Endothelial cell of umbilical vein (primary cell): ENCODE results near the gene MPDZ. TPM values are rescaled to one million over a fixed set of nuclear protein-coding genes. Genes with fewer than 3 reads are reported as not detected.

Experiments used
- BruUV-seq: library from RNA; stranded (reverse); fragments of 400-500 nt; replicated peaks from 2 replicates; lab custom pipeline; 2021; lab: Mats Ljungman, UMichigan
- CTCF ChIA-PET: fragments of 300-600, 350-600 bp; sonication (Branson Sonifier 250); formaldehyde crosslinking; loops from one replicate; lab custom pipeline; 2021; ENCODE audit warnings: antibody characterized with exemption, inconsistent platforms; lab: Charles Lee
- POLR2A ChIA-PET: fragments of 300-600, 350-600 bp; sonication (Branson Sonifier 250); formaldehyde crosslinking; loops from one replicate; lab custom pipeline; 2021; ENCODE audit warnings: antibody characterized with exemption, inconsistent platforms; lab: Charles Lee
- DNase-seq: peaks from one replicate; pipeline ENCODE4 v3.0.0-alpha.2; 2011; ENCODE audit warnings: low read depth, low spot score
- FAIRE-seq: peaks from 2 replicates; lab custom pipeline; 2011; peaks lifted over from hg19 to GRCh38; lab: Jason Lieb, UNC
- H2AFZ ChIP-seq: 2 replicates; pipeline ENCODE4 v1.6.0; 2012; ENCODE audit warnings: low read depth, low read length, control low read depth, inconsistent platforms
- H3K27ac ChIP-seq: 2 replicates; pipeline ENCODE4 v1.5.1; 2011; ENCODE audit warnings: low read depth, mild to moderate bottlenecking, control low read depth, low read length, moderate library complexity; ENCODE audit not compliant: insufficient read depth
- H3K27me3 ChIP-seq, 2 experiments: 2 replicates each; pipeline versions ENCODE4 v1.6.0 to v1.6.1; 2011; ENCODE audit warnings: low read length in 2 of 2, mixed read lengths in 1 of 2; ENCODE audit not compliant: control insufficient read depth in 2 of 2, insufficient read depth in 2 of 2
- H3K36me3 ChIP-seq, 2 experiments: 2 replicates in 1 of 2; 3 replicates in 1 of 2; pipeline ENCODE4 v1.5.1; 2011; ENCODE audit warnings: low read length in 2 of 2, mild to moderate bottlenecking in 1 of 2, moderate library complexity in 1 of 2; ENCODE audit not compliant: control insufficient read depth in 2 of 2, insufficient read depth in 2 of 2; ENCODE audit errors: extremely low read depth in 1 of 2
- H3K4me1 ChIP-seq: 3 replicates; pipeline ENCODE4 v1.5.1; 2011; ENCODE audit warnings: mild to moderate bottlenecking, low read length; ENCODE audit not compliant: control insufficient read depth, insufficient read depth; ENCODE audit errors: extremely low read depth
- H3K4me2 ChIP-seq: 2 replicates; pipeline ENCODE4 v1.6.1; 2011; ENCODE audit warnings: low read length, control low read depth, mixed read lengths; ENCODE audit not compliant: insufficient read depth
- H3K4me3 ChIP-seq, 3 experiments: fragments of 200-600 bp in 1 of 3; sonication (generic), shearing (Covaris generic) in 1 of 3; replicated peaks in 1 of 3; 2 replicates each; pipeline ENCODE4 v1.5.1; 2011 to 2016; ENCODE audit warnings: control low read depth in 3 of 3, low read length in 3 of 3, mild to moderate bottlenecking in 2 of 3, inconsistent platforms in 1 of 3, low read depth in 1 of 3, moderate library complexity in 1 of 3; ENCODE audit not compliant: insufficient read depth in 1 of 3
- H3K79me2 ChIP-seq: 2 replicates; pipeline ENCODE4 v1.6.0; 2012; ENCODE audit warnings: low read length, inconsistent platforms; ENCODE audit not compliant: control insufficient read depth, insufficient read depth
- H3K9ac ChIP-seq: replicated peaks from 2 replicates; pipeline ENCODE3; 2011; ENCODE audit warnings: low read length, control low read depth; ENCODE audit not compliant: insufficient read depth; ENCODE audit errors: extremely low read depth
- H3K9me1 ChIP-seq: replicated peaks from 3 replicates; pipeline ENCODE4 v1.6.0; 2011; ENCODE audit warnings: mild to moderate bottlenecking, low read length; ENCODE audit not compliant: control insufficient read depth, insufficient read depth; ENCODE audit errors: extremely low read depth
- H3K9me3 ChIP-seq: replicated peaks from 2 replicates; pipeline ENCODE4 v1.5.1; 2012; ENCODE audit warnings: low read length, inconsistent platforms; ENCODE audit not compliant: control insufficient read depth, insufficient read depth
- H4K20me1 ChIP-seq: replicated peaks from 2 replicates; pipeline ENCODE3; 2011; ENCODE audit warnings: mild to moderate bottlenecking, low read length; ENCODE audit not compliant: control insufficient read depth, insufficient read depth; ENCODE audit errors: extremely low read depth
- EZH2 ChIP-seq: IDR thresholded peaks from 2 replicates; pipeline ENCODE4 v1.6.1; 2012; ENCODE audit warnings: borderline replicate concordance, low read depth, mild to moderate bottlenecking, moderate library complexity, low read length, inconsistent platforms; ENCODE audit not compliant: severe bottlenecking
- FOS ChIP-seq: IDR thresholded peaks from 2 replicates; pipeline ENCODE4 v1.6.1; 2011; ENCODE audit warnings: mild to moderate bottlenecking, low read length, moderate library complexity, borderline replicate concordance; ENCODE audit not compliant: insufficient read depth
- GATA2 ChIP-seq: IDR thresholded peaks from 2 replicates; pipeline ENCODE4 v1.7.0; 2011; ENCODE audit warnings: low read depth, mild to moderate bottlenecking, moderate library complexity, mixed read lengths, low read length; ENCODE audit not compliant: insufficient read length, insufficient read depth
- MAX ChIP-seq: IDR thresholded peaks from 2 replicates; pipeline ENCODE4 v1.6.1; 2011; ENCODE audit not compliant: insufficient read depth, insufficient read length
- MYC ChIP-seq: IDR thresholded peaks from one replicate; pipeline ENCODE4 v1.6.1; 2011; ENCODE audit warnings: mild to moderate bottlenecking, low read depth, low read length
- POLR2AphosphoS5 ChIP-seq: IDR thresholded peaks from 2 replicates; pipeline ENCODE4 v1.6.1; 2012; ENCODE audit warnings: low read depth, mild to moderate bottlenecking, control low read depth, low read length, moderate library complexity; ENCODE audit not compliant: insufficient read depth
- dilution Hi-C: fragments of 300-500 bp; cut with MboI; formaldehyde crosslinking; loops from one replicate; pipeline ENCODE4 v1.15.0; 2019; ENCODE audit warnings: low sequenced_read_pairs; ENCODE audit not compliant: extremely low pct_ligation_motif_present
- intact Hi-C: fragments of 100-400 bp; cut with micrococcal nuclease; formaldehyde crosslinking; loops from one replicate; pipeline ENCODE4 v1.10.0; 2022
- polyA plus RNA-seq, 4 experiments: library from polyadenylated mRNA; depleted of rRNA in 3 of 4; stranded (reverse) in 3 of 4; unstranded in 1 of 4; fragments of >200 nt; gene quantifications; 2 replicates each; pipeline versions ENCODE4 v1.2.1 to v1.2.3, GENCODE V29; 2011 to 2012; ENCODE audit warnings: missing spikeins in 1 of 4
- total RNA-seq: library from RNA; stranded (reverse); gene quantifications from 2 replicates; pipeline ENCODE4 v1.2.3, GENCODE V29; 2021
- TF ChIP-seq, protein P1 (sequence below), 2 donors: IDR thresholded peaks; 1 replicate in 1 of 2; 2 replicates in 1 of 2; pipeline ENCODE4 v1.5.1; 2011; ENCODE audit warnings: low read length in 2 of 2, mild to moderate bottlenecking in 2 of 2, moderate library complexity in 2 of 2, control low read depth in 1 of 2, inconsistent platforms in 1 of 2, low read depth in 1 of 2; ENCODE audit not compliant: insufficient read depth in 1 of 2; ENCODE audit errors: extremely low read depth in 1 of 2

MPDZ gene
- total and polyA plus RNA-seq, 2 donors (not counting 3 experiments of a cell fraction or from before 2014, with no cell fraction given), result 22.3 to 54.4 TPM

DNA sequence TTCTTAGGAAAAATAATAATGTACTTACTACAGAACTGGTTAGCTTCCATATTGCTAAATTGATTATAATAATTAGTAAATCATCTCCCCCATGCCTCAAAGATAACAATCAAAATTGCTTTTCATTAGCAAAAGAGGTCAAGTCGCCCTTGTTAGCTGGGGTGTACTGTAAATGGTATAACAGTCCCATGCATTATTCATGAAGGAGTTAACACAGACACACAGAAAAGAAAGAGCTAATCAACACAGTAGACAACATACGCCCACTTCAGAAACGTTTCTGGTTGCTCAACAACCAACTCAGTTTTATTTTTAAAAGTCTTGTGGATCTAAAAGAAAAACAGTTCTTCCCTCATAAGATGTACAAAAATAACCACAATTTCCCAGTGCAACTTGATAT lies 100.2 kb downstream of the MPDZ start:
- ChIA-PET CTCF (no interaction called here), POLR2A (no interaction called here)
- intact Hi-C loops, result no loop called here
- Histone ChIP-seq H3K79me2 (no peaks in the 10 kb centered on the region), H3K4me1 (no peaks in the 10 kb centered on the region), H3K9me3 (no peaks in the 10 kb centered on the region), H2AFZ (no peak overlapping the region), H3K4me3 (no peak overlapping the region), H3K9ac (no peak overlapping the region), H3K27ac (no peak overlapping the region), H4K20me1 (no peaks in the 10 kb centered on the region), H3K36me3 (peaks cover 4 to 17% of the 10 kb centered on the region in 2 experiments), H3K27me3 (no peaks in the 10 kb centered on the region), H3K4me2 (no peak overlapping the region), H3K9me1 (no peaks in the 10 kb centered on the region)
- dilution Hi-C loops, result no loop called here
- BruUV-seq, result no TSS peak
- DNase-seq (no peak), FAIRE-seq (no peak)
- TF ChIP-seq FOS (no peak), EZH2 (no peak)

- Histone ChIP-seq H4K20me1 (no peaks in the 10 kb centered on the region), H3K4me3 (no peak overlapping the region), H3K4me2 (no peak overlapping the region), H3K27me3 (no peaks in the 10 kb centered on the region), H3K27ac (no peak overlapping the region), H3K4me1 (no peaks in the 10 kb centered on the region), H3K9me1 (no peaks in the 10 kb centered on the region), H3K9ac (no peak overlapping the region), H3K79me2 (no peaks in the 10 kb centered on the region), H3K9me3 (no peaks in the 10 kb centered on the region), H3K36me3 (peaks cover 0 to 6% of the 10 kb centered on the region in 2 experiments), H2AFZ (no peak overlapping the region)
- DNase-seq (no peak), FAIRE-seq (no peak)
- dilution Hi-C loops, result no loop called here
- no peak for TF ChIP-seq FOS
- no peak for TF ChIP-seq MYC
- no peak for TF ChIP-seq MAX
- TF ChIP-seq POLR2AphosphoS5, result no peak
- TF ChIP-seq EZH2, result no peak
- no peak for TF ChIP-seq GATA2
- TF ChIP-seq, protein P1, sequence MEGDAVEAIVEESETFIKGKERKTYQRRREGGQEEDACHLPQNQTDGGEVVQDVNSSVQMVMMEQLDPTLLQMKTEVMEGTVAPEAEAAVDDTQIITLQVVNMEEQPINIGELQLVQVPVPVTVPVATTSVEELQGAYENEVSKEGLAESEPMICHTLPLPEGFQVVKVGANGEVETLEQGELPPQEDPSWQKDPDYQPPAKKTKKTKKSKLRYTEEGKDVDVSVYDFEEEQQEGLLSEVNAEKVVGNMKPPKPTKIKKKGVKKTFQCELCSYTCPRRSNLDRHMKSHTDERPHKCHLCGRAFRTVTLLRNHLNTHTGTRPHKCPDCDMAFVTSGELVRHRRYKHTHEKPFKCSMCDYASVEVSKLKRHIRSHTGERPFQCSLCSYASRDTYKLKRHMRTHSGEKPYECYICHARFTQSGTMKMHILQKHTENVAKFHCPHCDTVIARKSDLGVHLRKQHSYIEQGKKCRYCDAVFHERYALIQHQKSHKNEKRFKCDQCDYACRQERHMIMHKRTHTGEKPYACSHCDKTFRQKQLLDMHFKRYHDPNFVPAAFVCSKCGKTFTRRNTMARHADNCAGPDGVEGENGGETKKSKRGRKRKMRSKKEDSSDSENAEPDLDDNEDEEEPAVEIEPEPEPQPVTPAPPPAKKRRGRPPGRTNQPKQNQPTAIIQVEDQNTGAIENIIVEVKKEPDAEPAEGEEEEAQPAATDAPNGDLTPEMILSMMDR (IDR thresholded peaks at IDR 0.05; ENCODE audit: extremely low read depth in 1 of 2, insufficient read depth in 1 of 2, low read depth in 1 of 2, low read length in 2 of 2), result no peak
- ChIA-PET POLR2A (no interaction called here), CTCF (no interaction called here)
- no TSS peak for BruUV-seq
- intact Hi-C loops, result no loop called here
Measured at GRCh38 chr9:13175732-13176131, 103.8 kb downstream of the MPDZ start.
